Calu3 (cell line): ENCODE measurements around the gene ZFPM1. TPM values are rescaled to one million over a fixed set of nuclear protein-coding genes. Genes with fewer than 3 reads are reported as not detected.

ENCODE experiments used
- BruUV-seq: library from RNA; stranded (reverse); fragments of 400-500 nt; replicated peaks from 2 replicates; lab custom pipeline; 2021; lab: Mats Ljungman, UMichigan
- CTCF ChIA-PET: fragments of 300-600 bp; sonication (Branson Sonifier 250); formaldehyde crosslinking; loops from one replicate; lab custom pipeline; 2022; ENCODE audit warnings: antibody characterized with exemption; lab: Charles Lee
- DNase-seq: peaks from one replicate; pipeline ENCODE4 v3.0.0; 2022
- H3K27ac Mint-ChIP-seq: one replicate; pipeline ENCODE4 v1.8.0; 2022; ENCODE audit warnings: mixed read lengths; ENCODE audit not compliant: unreplicated experiment
- H3K27me3 Mint-ChIP-seq: one replicate; pipeline ENCODE4 v1.8.0; 2022; ENCODE audit warnings: mixed read lengths; ENCODE audit not compliant: unreplicated experiment
- H3K36me3 Mint-ChIP-seq: one replicate; pipeline ENCODE4 v1.8.0; 2022; ENCODE audit warnings: mild to moderate bottlenecking, moderate library complexity, mixed read lengths; ENCODE audit not compliant: insufficient read depth, unreplicated experiment
- H3K4me1 Mint-ChIP-seq: one replicate; pipeline ENCODE4 v1.8.0; 2022; ENCODE audit warnings: mild to moderate bottlenecking, low read depth, mixed read lengths; ENCODE audit not compliant: unreplicated experiment
- H3K4me3 Mint-ChIP-seq: one replicate; pipeline ENCODE4 v1.8.0; 2022; ENCODE audit warnings: mild to moderate bottlenecking, low read depth, moderate library complexity, mixed read lengths; ENCODE audit not compliant: unreplicated experiment
- H3K9me3 Mint-ChIP-seq: one replicate; pipeline ENCODE4 v1.8.0; 2022; ENCODE audit warnings: low read depth, mixed read lengths; ENCODE audit not compliant: unreplicated experiment
- intact Hi-C: fragments of 100-400 bp; cut with micrococcal nuclease; formaldehyde crosslinking; loops from one replicate; pipeline ENCODE4 v1.10.0; 2022; ENCODE audit not compliant: unreplicated experiment
- total RNA-seq: library from RNA; stranded (reverse); gene quantifications from 2 replicates; pipeline ENCODE4 v1.2.3, GENCODE V29; 2022
- TF ChIP-seq, protein P1 (sequence below): fragments of 200-600 bp; IDR thresholded peaks from one replicate; pipeline ENCODE4 v1.8.0; 2022; ENCODE audit warnings: antibody characterized with exemption; ENCODE audit not compliant: unreplicated experiment

ZFPM1 gene
- total RNA-seq, 1 experiment from 2014 or later = 3.1 TPM

DNA sequence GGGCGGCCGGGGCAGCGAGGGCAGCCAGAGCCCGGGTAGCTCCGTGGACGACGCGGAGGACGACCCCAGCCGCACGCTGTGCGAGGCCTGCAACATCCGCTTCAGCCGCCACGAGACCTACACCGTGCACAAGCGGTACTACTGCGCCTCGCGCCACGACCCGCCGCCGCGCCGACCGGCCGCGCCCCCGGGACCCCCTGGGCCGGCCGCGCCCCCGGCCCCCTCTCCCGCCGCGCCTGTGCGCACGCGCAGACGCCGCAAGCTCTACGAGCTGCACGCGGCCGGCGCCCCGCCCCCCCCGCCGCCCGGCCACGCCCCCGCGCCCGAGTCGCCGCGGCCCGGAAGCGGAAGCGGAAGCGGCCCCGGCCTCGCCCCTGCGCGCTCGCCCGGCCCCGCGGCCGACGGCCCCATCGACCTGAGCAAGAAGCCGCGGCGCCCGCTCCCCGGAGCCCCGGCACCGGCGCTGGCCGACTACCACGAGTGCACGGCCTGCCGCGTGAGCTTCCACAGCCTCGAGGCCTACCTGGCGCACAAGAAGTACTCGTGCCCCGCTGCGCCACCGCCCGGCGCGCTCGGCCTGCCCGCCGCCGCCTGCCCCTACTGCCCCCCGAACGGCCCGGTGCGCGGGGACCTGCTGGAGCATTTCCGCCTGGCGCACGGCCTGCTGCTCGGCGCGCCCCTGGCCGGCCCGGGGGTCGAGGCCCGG, 81.0 kb downstream of the ZFPM1 start:
- no TSS peak for BruUV-seq
- CTCF ChIA-PET = no interaction called here
- no peak overlapping the region for H3K27ac Mint-ChIP-seq
- intact Hi-C loops = no loop called here
- H3K36me3 Mint-ChIP-seq = no peaks in the 10 kb centered on the region
- DNase-seq = no peak
- TF ChIP-seq, protein P1, sequence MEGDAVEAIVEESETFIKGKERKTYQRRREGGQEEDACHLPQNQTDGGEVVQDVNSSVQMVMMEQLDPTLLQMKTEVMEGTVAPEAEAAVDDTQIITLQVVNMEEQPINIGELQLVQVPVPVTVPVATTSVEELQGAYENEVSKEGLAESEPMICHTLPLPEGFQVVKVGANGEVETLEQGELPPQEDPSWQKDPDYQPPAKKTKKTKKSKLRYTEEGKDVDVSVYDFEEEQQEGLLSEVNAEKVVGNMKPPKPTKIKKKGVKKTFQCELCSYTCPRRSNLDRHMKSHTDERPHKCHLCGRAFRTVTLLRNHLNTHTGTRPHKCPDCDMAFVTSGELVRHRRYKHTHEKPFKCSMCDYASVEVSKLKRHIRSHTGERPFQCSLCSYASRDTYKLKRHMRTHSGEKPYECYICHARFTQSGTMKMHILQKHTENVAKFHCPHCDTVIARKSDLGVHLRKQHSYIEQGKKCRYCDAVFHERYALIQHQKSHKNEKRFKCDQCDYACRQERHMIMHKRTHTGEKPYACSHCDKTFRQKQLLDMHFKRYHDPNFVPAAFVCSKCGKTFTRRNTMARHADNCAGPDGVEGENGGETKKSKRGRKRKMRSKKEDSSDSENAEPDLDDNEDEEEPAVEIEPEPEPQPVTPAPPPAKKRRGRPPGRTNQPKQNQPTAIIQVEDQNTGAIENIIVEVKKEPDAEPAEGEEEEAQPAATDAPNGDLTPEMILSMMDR = no peak
- no peak overlapping the region for H3K4me3 Mint-ChIP-seq
- H3K27me3 Mint-ChIP-seq = peaks cover 28% of the 10 kb centered on the region
- no peaks in the 10 kb centered on the region for H3K4me1 Mint-ChIP-seq
- H3K9me3 Mint-ChIP-seq = no peaks in the 10 kb centered on the region

DNA sequence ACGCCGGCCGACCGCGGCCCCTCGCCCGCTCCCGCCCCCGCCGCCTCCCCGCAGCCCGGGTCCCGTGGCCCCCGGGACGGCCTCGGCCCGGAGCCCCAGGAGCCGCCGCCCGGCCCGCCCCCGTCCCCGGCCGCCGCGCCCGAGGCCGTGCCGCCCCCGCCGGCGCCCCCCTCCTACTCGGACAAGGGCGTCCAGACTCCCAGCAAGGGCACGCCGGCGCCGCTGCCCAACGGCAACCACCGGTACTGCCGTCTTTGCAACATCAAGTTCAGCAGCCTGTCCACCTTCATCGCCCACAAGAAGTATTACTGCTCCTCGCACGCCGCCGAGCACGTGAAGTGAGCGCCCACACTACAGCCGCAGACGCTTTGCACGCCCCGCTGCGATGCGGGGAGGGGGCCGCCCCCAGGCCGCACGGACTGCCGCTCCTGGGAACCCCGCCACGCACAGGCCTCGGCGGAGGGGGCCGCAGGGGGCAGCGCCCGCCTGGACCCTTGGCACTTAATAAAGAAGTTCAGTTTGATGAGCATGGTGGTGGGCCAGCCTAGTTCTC, 81.6 kb downstream of the ZFPM1 start:
- H3K36me3 Mint-ChIP-seq = no peaks in the 10 kb centered on the region
- no peak for DNase-seq
- CTCF ChIA-PET = no interaction called here
- H3K4me3 Mint-ChIP-seq = no peak overlapping the region
- H3K9me3 Mint-ChIP-seq = no peaks in the 10 kb centered on the region
- intact Hi-C loops = no loop called here
- no TSS peak for BruUV-seq
- H3K27me3 Mint-ChIP-seq = peaks cover 35% of the 10 kb centered on the region
- TF ChIP-seq, protein P1 = no peak
- no peaks in the 10 kb centered on the region for H3K4me1 Mint-ChIP-seq
- no peak overlapping the region for H3K27ac Mint-ChIP-seq

DNA sequence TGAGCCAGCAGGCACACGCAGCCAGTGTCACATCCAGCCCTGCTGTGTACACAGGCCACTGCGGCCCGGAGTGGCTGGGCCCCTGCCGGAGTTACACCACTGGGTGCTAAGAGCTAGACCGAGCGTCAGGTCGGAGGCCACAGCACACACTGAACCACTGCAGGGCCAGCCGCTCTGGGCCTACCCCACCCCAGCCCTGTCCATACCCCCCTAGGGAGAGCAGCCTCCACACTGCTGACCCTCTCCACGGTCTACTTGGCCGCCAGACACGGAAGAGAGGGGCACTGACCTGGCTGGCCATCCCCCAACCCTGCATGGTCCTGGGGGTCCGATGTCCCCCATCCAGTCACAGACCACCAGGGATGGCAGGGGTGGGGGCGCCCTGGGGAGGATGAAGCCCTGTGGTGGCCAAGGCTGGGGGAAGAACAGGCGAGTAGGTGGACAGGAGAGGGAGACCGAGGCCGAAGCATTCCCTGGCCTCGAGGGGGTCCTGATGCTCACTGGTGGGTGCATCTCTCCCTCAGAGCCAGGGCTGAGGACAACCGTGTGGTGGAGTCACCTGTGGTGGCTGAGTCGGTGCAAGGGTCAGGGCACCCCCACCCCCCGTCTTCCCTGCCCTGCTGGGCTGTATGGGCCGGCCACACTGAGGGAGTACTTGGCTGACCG, 82.2 kb downstream of the ZFPM1 start:
- BruUV-seq = no TSS peak
- no peaks in the 10 kb centered on the region for H3K36me3 Mint-ChIP-seq
- no peak overlapping the region for H3K27ac Mint-ChIP-seq
- no peak for DNase-seq
- H3K4me1 Mint-ChIP-seq = no peaks in the 10 kb centered on the region
- intact Hi-C loops = no loop called here
- no peaks in the 10 kb centered on the region for H3K9me3 Mint-ChIP-seq
- TF ChIP-seq, protein P1 = no peak
- H3K27me3 Mint-ChIP-seq = peaks cover 41% of the 10 kb centered on the region
- CTCF ChIA-PET = no interaction called here
- H3K4me3 Mint-ChIP-seq = no peak overlapping the region

GRCh38 chr16:88535857-88536222, 82.8 kb downstream of the ZFPM1 start:
- TF ChIP-seq, protein P1 = no peak
- H3K4me1 Mint-ChIP-seq = no peaks in the 10 kb centered on the region
- BruUV-seq = no TSS peak
- no peak overlapping the region for H3K27ac Mint-ChIP-seq
- no peaks in the 10 kb centered on the region for H3K9me3 Mint-ChIP-seq
- CTCF ChIA-PET = no interaction called here
- H3K27me3 Mint-ChIP-seq = peaks cover 46% of the 10 kb centered on the region
- intact Hi-C loops = no loop called here
- H3K36me3 Mint-ChIP-seq = no peaks in the 10 kb centered on the region
- no peak overlapping the region for H3K4me3 Mint-ChIP-seq
- DNase-seq = no peak
